K562 (cell line): ENCODE measurements around the gene FIBP. TPM values are rescaled to one million over a fixed set of nuclear protein-coding genes. Genes with fewer than 3 reads are reported as not detected.

Experiments
- GTF2F1 ChIP-seq: IDR thresholded peaks from 2 replicates; pipeline ENCODE4 v1.6.1; 2011; ENCODE audit warnings: low read depth, low read length, improper control_type of control experiment
- JUN ChIP-seq, 2 experiments: sonication (generic) in 1 of 2; formaldehyde crosslinking in 1 of 2; IDR thresholded peaks; 2 replicates each; pipeline versions ENCODE4 v1.6.1 to v1.8.0; 2012 to 2022; ENCODE audit warnings: borderline replicate concordance in 2 of 2, mild to moderate bottlenecking in 2 of 2, improper control_type of control experiment in 1 of 2, low read depth in 1 of 2, low read length in 1 of 2, missing genetic modification reagents in 1 of 2
- MEF2D ChIP-seq: conservative IDR thresholded peaks from 2 replicates; pipeline ENCODE4 v1.6.1; 2016; ENCODE audit warnings: low read depth, missing genetic modification characterization, missing compliant biosample characterization
- MXD1 ChIP-seq: fragments of 250-450 bp; sonication (Bioruptor Pico); IDR thresholded peaks from 2 replicates; pipeline ENCODE4 v1.8.0; 2021; ENCODE audit warnings: borderline replicate concordance, mild to moderate bottlenecking, moderate library complexity; ENCODE audit not compliant: poor library complexity, severe bottlenecking
- NFIX ChIP-seq: fragments of 250-450 bp; sonication (Bioruptor Pico); IDR thresholded peaks from 2 replicates; pipeline ENCODE4 v1.4.0; 2020; ENCODE audit warnings: low read depth, mild to moderate bottlenecking, moderate library complexity
- NR2C2 ChIP-seq, 2 experiments: fragments of 200-800 bp in 1 of 2; sonication (Bioruptor generic) in 1 of 2; sonication (generic) in 1 of 2; formaldehyde crosslinking in 1 of 2; IDR thresholded peaks; 2 replicates each; pipeline versions ENCODE4 v1.6.1 to v1.8.0; 2016 to 2022; ENCODE audit warnings: mild to moderate bottlenecking in 1 of 2, missing compliant biosample characterization in 1 of 2, missing genetic modification characterization in 1 of 2, missing genetic modification reagents in 1 of 2
- SRSF7 ChIP-seq: fragments of 200-400 bp; formaldehyde crosslinking; optimal IDR thresholded peaks from 2 replicates; pipeline ENCODE3; 2017; ENCODE audit warnings: mild to moderate bottlenecking, low read depth, low read length
- TFAP4 ChIP-seq: sonication (generic); formaldehyde crosslinking; IDR thresholded peaks from 2 replicates; pipeline ENCODE4 v1.8.0; 2022; ENCODE audit warnings: missing genetic modification reagents, mild to moderate bottlenecking, moderate library complexity, borderline replicate concordance
- ZBTB7A ChIP-seq: IDR thresholded peaks from 2 replicates; pipeline ENCODE4 v1.6.1; 2011; ENCODE audit warnings: low read depth, mild to moderate bottlenecking, low read length, moderate library complexity, borderline replicate concordance; ENCODE audit not compliant: control insufficient read depth
- polyA plus RNA-seq, 8 experiments: library from polyadenylated mRNA; depleted of rRNA in 4 of 8; stranded (reverse) in 5 of 8; unstranded in 3 of 8; fragments of >200 nt; fragmentation: Nextera tagmentation in 2 of 8; fragmentation: Illumina TruSeq in 1 of 8; extraction: Ambion mirVana in 2 of 8; extraction: Trizol in 1 of 8; gene quantifications; 2 replicates each; pipeline versions ENCODE4 v1.2.1 to v1.2.3, GENCODE V29; 2011 to 2014; ENCODE audit warnings: inconsistent platforms in 1 of 8, missing spikeins in 1 of 8
- total RNA-seq, 7 experiments: library from RNA; depleted of rRNA in 6 of 7; stranded (reverse); fragments of >200 nt in 6 of 7; fragmentation: Illumina TruSeq in 2 of 7; extraction: Trizol in 2 of 7; gene quantifications; 2 replicates each; pipeline versions ENCODE4 v1.2.1 to v1.2.3, GENCODE V29; 2011 to 2021; ENCODE audit warnings: low replicate concordance in 1 of 7
- TF ChIP-seq, protein P1 (sequence below): fragments of 200-600 bp; sonication (generic); IDR thresholded peaks from one replicate; pipeline ENCODE4 v1.6.1; 2012; ENCODE audit warnings: mild to moderate bottlenecking, low read depth, low read length, inconsistent platforms

Gene FIBP
- total and polyA plus RNA-seq, 9 of the 15 experiments (the other 6 are each of a cell fraction or from before 2014, with no cell fraction given) = 41.2 to 79.2 (median 48.6) TPM

DNA sequence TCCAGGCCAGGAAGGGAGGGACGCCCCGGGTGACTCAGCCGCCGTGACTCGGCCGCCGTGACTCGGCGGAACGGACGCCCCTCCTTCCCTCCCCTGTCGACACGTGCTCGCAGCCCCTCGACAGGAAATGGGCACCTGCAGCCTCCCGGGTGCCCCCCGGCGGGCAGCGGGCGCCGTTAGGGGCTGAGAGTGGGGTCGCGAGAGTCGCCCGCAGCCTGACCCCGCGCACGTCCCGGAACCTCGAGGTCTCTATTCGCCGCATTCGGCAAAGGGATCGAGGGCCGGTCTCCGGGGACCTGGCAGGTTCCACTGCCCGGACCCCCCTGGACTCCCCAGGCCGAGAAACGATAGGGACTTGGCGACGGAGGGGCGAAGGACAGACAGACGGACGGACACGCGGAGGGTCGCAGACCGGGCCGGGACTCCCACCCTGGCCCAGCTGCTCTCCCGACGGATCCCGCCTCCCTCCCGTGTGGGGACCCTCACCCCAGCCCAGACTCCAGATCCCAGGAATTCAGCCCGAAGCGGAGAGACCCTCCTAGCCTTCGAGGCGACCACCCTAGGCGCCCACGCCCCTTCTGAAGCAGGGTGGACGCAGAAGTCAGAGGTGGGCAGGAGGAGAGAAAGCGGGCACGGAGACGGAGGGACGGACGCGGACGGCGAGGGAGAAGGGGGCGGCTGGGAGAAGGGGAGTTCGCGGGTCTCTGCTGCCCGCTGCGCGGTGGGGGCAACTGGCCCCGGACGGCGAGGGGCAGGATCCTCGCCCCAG, 11.3 kb upstream of the FIBP start (continued):
- peak; percentile 82 for TF ChIP-seq TFAP4
- TF ChIP-seq, protein P1, sequence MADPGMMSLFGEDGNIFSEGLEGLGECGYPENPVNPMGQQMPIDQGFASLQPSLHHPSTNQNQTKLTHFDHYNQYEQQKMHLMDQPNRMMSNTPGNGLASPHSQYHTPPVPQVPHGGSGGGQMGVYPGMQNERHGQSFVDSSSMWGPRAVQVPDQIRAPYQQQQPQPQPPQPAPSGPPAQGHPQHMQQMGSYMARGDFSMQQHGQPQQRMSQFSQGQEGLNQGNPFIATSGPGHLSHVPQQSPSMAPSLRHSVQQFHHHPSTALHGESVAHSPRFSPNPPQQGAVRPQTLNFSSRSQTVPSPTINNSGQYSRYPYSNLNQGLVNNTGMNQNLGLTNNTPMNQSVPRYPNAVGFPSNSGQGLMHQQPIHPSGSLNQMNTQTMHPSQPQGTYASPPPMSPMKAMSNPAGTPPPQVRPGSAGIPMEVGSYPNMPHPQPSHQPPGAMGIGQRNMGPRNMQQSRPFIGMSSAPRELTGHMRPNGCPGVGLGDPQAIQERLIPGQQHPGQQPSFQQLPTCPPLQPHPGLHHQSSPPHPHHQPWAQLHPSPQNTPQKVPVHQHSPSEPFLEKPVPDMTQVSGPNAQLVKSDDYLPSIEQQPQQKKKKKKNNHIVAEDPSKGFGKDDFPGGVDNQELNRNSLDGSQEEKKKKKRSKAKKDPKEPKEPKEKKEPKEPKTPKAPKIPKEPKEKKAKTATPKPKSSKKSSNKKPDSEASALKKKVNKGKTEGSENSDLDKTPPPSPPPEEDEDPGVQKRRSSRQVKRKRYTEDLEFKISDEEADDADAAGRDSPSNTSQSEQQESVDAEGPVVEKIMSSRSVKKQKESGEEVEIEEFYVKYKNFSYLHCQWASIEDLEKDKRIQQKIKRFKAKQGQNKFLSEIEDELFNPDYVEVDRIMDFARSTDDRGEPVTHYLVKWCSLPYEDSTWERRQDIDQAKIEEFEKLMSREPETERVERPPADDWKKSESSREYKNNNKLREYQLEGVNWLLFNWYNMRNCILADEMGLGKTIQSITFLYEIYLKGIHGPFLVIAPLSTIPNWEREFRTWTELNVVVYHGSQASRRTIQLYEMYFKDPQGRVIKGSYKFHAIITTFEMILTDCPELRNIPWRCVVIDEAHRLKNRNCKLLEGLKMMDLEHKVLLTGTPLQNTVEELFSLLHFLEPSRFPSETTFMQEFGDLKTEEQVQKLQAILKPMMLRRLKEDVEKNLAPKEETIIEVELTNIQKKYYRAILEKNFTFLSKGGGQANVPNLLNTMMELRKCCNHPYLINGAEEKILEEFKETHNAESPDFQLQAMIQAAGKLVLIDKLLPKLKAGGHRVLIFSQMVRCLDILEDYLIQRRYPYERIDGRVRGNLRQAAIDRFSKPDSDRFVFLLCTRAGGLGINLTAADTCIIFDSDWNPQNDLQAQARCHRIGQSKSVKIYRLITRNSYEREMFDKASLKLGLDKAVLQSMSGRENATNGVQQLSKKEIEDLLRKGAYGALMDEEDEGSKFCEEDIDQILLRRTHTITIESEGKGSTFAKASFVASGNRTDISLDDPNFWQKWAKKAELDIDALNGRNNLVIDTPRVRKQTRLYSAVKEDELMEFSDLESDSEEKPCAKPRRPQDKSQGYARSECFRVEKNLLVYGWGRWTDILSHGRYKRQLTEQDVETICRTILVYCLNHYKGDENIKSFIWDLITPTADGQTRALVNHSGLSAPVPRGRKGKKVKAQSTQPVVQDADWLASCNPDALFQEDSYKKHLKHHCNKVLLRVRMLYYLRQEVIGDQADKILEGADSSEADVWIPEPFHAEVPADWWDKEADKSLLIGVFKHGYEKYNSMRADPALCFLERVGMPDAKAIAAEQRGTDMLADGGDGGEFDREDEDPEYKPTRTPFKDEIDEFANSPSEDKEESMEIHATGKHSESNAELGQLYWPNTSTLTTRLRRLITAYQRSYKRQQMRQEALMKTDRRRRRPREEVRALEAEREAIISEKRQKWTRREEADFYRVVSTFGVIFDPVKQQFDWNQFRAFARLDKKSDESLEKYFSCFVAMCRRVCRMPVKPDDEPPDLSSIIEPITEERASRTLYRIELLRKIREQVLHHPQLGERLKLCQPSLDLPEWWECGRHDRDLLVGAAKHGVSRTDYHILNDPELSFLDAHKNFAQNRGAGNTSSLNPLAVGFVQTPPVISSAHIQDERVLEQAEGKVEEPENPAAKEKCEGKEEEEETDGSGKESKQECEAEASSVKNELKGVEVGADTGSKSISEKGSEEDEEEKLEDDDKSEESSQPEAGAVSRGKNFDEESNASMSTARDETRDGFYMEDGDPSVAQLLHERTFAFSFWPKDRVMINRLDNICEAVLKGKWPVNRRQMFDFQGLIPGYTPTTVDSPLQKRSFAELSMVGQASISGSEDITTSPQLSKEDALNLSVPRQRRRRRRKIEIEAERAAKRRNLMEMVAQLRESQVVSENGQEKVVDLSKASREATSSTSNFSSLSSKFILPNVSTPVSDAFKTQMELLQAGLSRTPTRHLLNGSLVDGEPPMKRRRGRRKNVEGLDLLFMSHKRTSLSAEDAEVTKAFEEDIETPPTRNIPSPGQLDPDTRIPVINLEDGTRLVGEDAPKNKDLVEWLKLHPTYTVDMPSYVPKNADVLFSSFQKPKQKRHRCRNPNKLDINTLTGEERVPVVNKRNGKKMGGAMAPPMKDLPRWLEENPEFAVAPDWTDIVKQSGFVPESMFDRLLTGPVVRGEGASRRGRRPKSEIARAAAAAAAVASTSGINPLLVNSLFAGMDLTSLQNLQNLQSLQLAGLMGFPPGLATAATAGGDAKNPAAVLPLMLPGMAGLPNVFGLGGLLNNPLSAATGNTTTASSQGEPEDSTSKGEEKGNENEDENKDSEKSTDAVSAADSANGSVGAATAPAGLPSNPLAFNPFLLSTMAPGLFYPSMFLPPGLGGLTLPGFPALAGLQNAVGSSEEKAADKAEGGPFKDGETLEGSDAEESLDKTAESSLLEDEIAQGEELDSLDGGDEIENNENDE = no peak
- peak; percentile 95 for TF ChIP-seq JUN (IDR thresholded peaks at IDR 0.05; ENCODE audit: borderline replicate concordance, low read depth, low read length)
- TF ChIP-seq JUN (CRISPR knock-in tag; IDR thresholded peaks at IDR 0.05; ENCODE audit: borderline replicate concordance) = 0 out of 2 replicates have a peak, but pooled peaks have one; percentile 92
- TF ChIP-seq MXD1 (CRISPR knock-in tag) = peak; percentile 59
- TF ChIP-seq GTF2F1 = 0 out of 2 replicates have a peak, but pooled peaks have one; percentile 8
- no peak for TF ChIP-seq NFIX (CRISPR knock-in tag)
- TF ChIP-seq SRSF7 = peak; percentile 10
- no peak for TF ChIP-seq NR2C2 (CRISPR knock-in tag; IDR thresholded peaks at IDR 0.05)
- peak; percentile 68; the same call in 1 of the 2 replicates for TF ChIP-seq NR2C2 (tag; IDR thresholded peaks at IDR 0.05)
- peak; percentile 96 for TF ChIP-seq ZBTB7A
- 0 out of 2 replicates have a peak, but pooled peaks have one; percentile 24 for TF ChIP-seq MEF2D (tag)
